Endodermal cell (in vitro differentiated cells): ENCODE results near the gene DNAJB11. TPM values are rescaled to one million over a fixed set of nuclear protein-coding genes. Genes with fewer than 3 reads are reported as not detected.

Source experiments
- DNase-seq: peaks from one replicate; pipeline ENCODE4 v3.0.0-alpha.2; 2017
- H3K27ac ChIP-seq: 2 replicates; pipeline ENCODE4 v1.5.1; 2013; ENCODE audit warnings: mild to moderate bottlenecking, low read depth, low read length, moderate library complexity
- H3K27me3 ChIP-seq: 2 replicates; pipeline ENCODE4 v1.6.1; 2013; ENCODE audit warnings: mild to moderate bottlenecking, low read length, moderate library complexity; ENCODE audit not compliant: insufficient read depth, control insufficient read depth, poor library complexity, severe bottlenecking
- H3K36me3 ChIP-seq: 2 replicates; pipeline ENCODE4 v1.7.0; 2013; ENCODE audit warnings: mild to moderate bottlenecking, low read length, moderate library complexity; ENCODE audit not compliant: control insufficient read depth, insufficient read depth
- H3K4me1 ChIP-seq: one replicate; pipeline ENCODE4 v1.7.0; 2013; ENCODE audit warnings: low read length; ENCODE audit not compliant: control insufficient read depth, insufficient read depth
- H3K4me3 ChIP-seq: 2 replicates; pipeline ENCODE4 v1.5.1; 2013; ENCODE audit warnings: mild to moderate bottlenecking, low read length, moderate library complexity
- H3K9ac ChIP-seq: 2 replicates; pipeline ENCODE4 v1.6.1; 2013; ENCODE audit warnings: mild to moderate bottlenecking, low read length, moderate library complexity; ENCODE audit not compliant: poor library complexity, severe bottlenecking; ENCODE audit errors: extremely low read depth
- H3K9me3 ChIP-seq: 2 replicates; pipeline ENCODE4 v1.6.1; 2013; ENCODE audit warnings: mild to moderate bottlenecking, low read length, moderate library complexity; ENCODE audit not compliant: control insufficient read depth
- H3K27ac Mint-ChIP-seq: 2 replicates; pipeline ENCODE4 v1.8.0; 2020; ENCODE audit warnings: mixed read lengths
- H3K27me3 Mint-ChIP-seq: 2 replicates; pipeline ENCODE4 v1.8.0; 2021; ENCODE audit warnings: mild to moderate bottlenecking, mixed read lengths; ENCODE audit not compliant: insufficient read depth
- H3K36me3 Mint-ChIP-seq: 2 replicates; pipeline ENCODE4 v1.8.0; 2020; ENCODE audit warnings: low read depth, mixed read lengths
- H3K4me1 Mint-ChIP-seq: 2 replicates; pipeline ENCODE4 v1.8.0; 2020; ENCODE audit warnings: mixed read lengths
- H3K4me3 Mint-ChIP-seq: 2 replicates; pipeline ENCODE4 v1.8.0; 2020; ENCODE audit warnings: mild to moderate bottlenecking, moderate library complexity, mixed read lengths
- H3K9me3 Mint-ChIP-seq: 2 replicates; pipeline ENCODE4 v1.8.0; 2020; ENCODE audit warnings: mild to moderate bottlenecking, mixed read lengths
- CTCF ChIP-seq: fragments of 200-600 bp; sonication (generic); conservative IDR thresholded peaks from 2 replicates; pipeline ENCODE4 v1.5.0; 2021; ENCODE audit warnings: antibody characterized with exemption, mild to moderate bottlenecking
- WGBS, 2 experiments: methylation state at CpG; one replicate each; pipeline versions ENCODE4 v1.1.5 to v1.1.7; 2013; ENCODE audit warnings: missing lambda C conversion rate in 2 of 2, mixed read lengths in 1 of 2; ENCODE audit not compliant: insufficient coverage in 1 of 2, insufficient read length in 1 of 2; 5-methylcytosine and 5-hydroxymethylcytosine counted together
- total RNA-seq, 2 donors: library from RNA; stranded (reverse); fragmentation: NEBNext Ultra II Directional in 1 of 2; extraction: Animal tissue kit (Norgen Biotek cat#: 25700) in 1 of 2; gene quantifications; 2 replicates in 1 of 2; 3 replicates in 1 of 2; pipeline ENCODE4 v1.2.1, GENCODE V29; 2021

The DNAJB11 gene
- total RNA-seq, 2 donors from 2014 or later, result 59.8 to 81.5 TPM

- Mint-ChIP-seq H3K4me3 (no peak overlapping the region), H3K9me3 (no peaks in the 10 kb centered on the region), H3K4me1 (no peaks in the 10 kb centered on the region), H3K27me3 (peaks cover 14% of the 10 kb centered on the region), H3K36me3 (no peaks in the 10 kb centered on the region), H3K27ac (no peak overlapping the region)
- H3K4me3 ChIP-seq, result no peak overlapping the region
- no peak overlapping the region for H3K27ac ChIP-seq
- no peaks in the 10 kb centered on the region for H3K9me3 ChIP-seq
- no peak for DNase-seq
- 96 to 99% methylated on average over 4 to 7 of the region's 7 CpGs for WGBS, 2 experiments
- no peaks in the 10 kb centered on the region for H3K36me3 ChIP-seq
- H3K27me3 ChIP-seq, result no peaks in the 10 kb centered on the region
- TF ChIP-seq CTCF, result no peak
- H3K9ac ChIP-seq, result no peak overlapping the region
- H3K4me1 ChIP-seq, result no peaks in the 10 kb centered on the region
Observed at GRCh38 chr3:186627852-186628414, 57.4 kb downstream of the DNAJB11 start.

GRCh38 chr3:186628756-186629155 is 58.2 kb downstream of the DNAJB11 start:
- Mint-ChIP-seq H3K27me3 (peaks cover 14% of the 10 kb centered on the region), H3K36me3 (no peaks in the 10 kb centered on the region), H3K9me3 (no peaks in the 10 kb centered on the region), H3K4me1 (peaks cover under 1% of the 10 kb centered on the region), H3K4me3 (no peak overlapping the region), H3K27ac (no peak overlapping the region)
- Histone ChIP-seq H3K36me3 (no peaks in the 10 kb centered on the region), H3K27ac (no peak overlapping the region), H3K4me1 (no peaks in the 10 kb centered on the region), H3K9me3 (no peaks in the 10 kb centered on the region), H3K27me3 (no peaks in the 10 kb centered on the region), H3K9ac (no peak overlapping the region), H3K4me3 (no peak overlapping the region)
- TF ChIP-seq CTCF, result no peak
- no peak for DNase-seq
- 93 to 100% methylated on average over 1 to 6 of the region's 7 CpGs for WGBS, 2 experiments

GRCh38 chr3:186630950-186631641 is 60.6 kb downstream of the DNAJB11 start:
- TF ChIP-seq CTCF, result no peak
- Mint-ChIP-seq H3K9me3 (no peaks in the 10 kb centered on the region), H3K4me3 (no peak overlapping the region), H3K27me3 (peaks cover 14% of the 10 kb centered on the region), H3K4me1 (peaks cover 8% of the 10 kb centered on the region), H3K36me3 (no peaks in the 10 kb centered on the region), H3K27ac (no peak overlapping the region)
- 89 to 92% methylated on average over 6 of the region's 6 CpGs for WGBS, 2 experiments
- no peaks in the 10 kb centered on the region for H3K4me1 ChIP-seq
- no peaks in the 10 kb centered on the region for H3K27me3 ChIP-seq
- no peak overlapping the region for H3K27ac ChIP-seq
- no peaks in the 10 kb centered on the region for H3K9me3 ChIP-seq
- no peak for DNase-seq
- no peaks in the 10 kb centered on the region for H3K36me3 ChIP-seq
- H3K9ac ChIP-seq, result no peak overlapping the region
- H3K4me3 ChIP-seq, result no peak overlapping the region
